Measurements from ENCODE around the gene CASK. TPM values are rescaled to one million over a fixed set of nuclear protein-coding genes. Genes with fewer than 3 reads are reported as not detected.

The CASK gene
- total RNA-seq, 4 donors from 2014 or later, result 33.1 to 41.6 (median 36.4) TPM

DNA sequence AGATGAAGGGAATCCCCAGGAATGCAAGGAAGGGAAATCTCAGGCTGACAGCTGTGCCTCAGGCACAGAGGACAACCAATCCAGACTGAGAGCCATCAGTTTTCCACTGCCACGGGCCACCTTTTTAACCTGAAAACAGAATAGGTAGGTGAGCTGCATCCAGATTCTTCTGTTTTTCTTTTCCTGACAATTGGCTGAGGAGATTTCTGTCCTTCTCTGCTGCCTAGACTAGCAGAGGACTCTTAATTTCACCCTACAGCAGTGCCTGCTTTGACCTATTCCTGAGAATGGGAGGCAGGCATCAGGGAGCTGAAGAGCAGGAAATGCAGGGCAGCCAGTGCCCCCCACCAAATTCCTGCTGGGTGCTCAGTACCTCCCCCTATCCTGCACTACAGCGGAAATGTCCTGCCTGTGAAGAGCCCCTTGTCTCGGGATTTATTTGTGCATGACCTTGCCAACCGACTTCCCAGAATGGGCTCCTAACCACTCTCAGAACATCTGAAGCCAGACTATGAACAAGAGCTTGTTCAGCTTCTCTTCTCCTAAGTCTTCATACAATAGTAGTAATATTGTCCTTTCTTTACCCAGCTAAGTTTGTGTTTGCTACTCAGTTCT is 65.1 kb downstream of the CASK start:
- 40 to 63% methylated on average over 3 to 4 of the region's 4 CpGs for WGBS, 2 donors
- peak in 1 of 2 donors; percentile 1 for DNase-seq
- H3K27ac ChIP-seq, result no peak overlapping the region
- TF ChIP-seq POLR2A (IDR thresholded peaks at IDR 0.05), result no peak
- TF ChIP-seq, protein P1, sequence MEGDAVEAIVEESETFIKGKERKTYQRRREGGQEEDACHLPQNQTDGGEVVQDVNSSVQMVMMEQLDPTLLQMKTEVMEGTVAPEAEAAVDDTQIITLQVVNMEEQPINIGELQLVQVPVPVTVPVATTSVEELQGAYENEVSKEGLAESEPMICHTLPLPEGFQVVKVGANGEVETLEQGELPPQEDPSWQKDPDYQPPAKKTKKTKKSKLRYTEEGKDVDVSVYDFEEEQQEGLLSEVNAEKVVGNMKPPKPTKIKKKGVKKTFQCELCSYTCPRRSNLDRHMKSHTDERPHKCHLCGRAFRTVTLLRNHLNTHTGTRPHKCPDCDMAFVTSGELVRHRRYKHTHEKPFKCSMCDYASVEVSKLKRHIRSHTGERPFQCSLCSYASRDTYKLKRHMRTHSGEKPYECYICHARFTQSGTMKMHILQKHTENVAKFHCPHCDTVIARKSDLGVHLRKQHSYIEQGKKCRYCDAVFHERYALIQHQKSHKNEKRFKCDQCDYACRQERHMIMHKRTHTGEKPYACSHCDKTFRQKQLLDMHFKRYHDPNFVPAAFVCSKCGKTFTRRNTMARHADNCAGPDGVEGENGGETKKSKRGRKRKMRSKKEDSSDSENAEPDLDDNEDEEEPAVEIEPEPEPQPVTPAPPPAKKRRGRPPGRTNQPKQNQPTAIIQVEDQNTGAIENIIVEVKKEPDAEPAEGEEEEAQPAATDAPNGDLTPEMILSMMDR (IDR thresholded peaks at IDR 0.05), result no peak
- no peaks in the 10 kb centered on the region for H3K4me1 ChIP-seq
- H3K27me3 ChIP-seq, result no peaks in the 10 kb centered on the region
- H3K9me3 ChIP-seq, result no peaks in the 10 kb centered on the region
- intact Hi-C loops (cut with DNase I), result no loop called here
- no peaks in the 10 kb centered on the region for H3K36me3 ChIP-seq
- H3K4me3 ChIP-seq (replicated peaks in 1 of 3), result no peak overlapping the region

DNA sequence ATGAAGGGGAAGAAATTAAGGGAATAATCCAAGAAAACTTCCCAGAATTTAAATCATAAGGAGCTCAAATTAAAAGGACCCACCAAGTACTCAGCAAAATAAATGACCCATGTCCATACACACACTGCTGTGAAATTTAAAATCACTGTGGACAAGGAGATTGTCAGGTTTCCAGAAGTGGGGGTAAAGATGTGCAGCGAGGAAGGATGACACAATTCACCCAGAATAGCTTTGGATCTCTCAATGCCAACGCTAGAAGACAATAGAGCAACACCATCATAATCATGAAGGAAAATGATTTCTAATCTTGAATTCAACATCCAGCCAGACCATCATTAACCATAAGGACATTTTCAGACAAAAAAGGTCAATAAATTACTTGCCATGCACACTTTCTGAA is 65.7 kb downstream of the CASK start:
- Histone ChIP-seq H3K27ac (no peak overlapping the region), H3K4me1 (no peaks in the 10 kb centered on the region), H3K36me3 (no peaks in the 10 kb centered on the region), H3K9me3 (no peaks in the 10 kb centered on the region), H3K27me3 (no peaks in the 10 kb centered on the region), H3K4me3 (replicated peaks in 1 of 3) (no peak overlapping the region)
- 83 to 86% methylated on average over 2 of the region's 2 CpGs for WGBS, 2 donors
- intact Hi-C loops (cut with DNase I), result no loop called here
- TF ChIP-seq, protein P1 (IDR thresholded peaks at IDR 0.05), result no peak
- TF ChIP-seq POLR2A (IDR thresholded peaks at IDR 0.05), result no peak
- DNase-seq, result no peak

DNA sequence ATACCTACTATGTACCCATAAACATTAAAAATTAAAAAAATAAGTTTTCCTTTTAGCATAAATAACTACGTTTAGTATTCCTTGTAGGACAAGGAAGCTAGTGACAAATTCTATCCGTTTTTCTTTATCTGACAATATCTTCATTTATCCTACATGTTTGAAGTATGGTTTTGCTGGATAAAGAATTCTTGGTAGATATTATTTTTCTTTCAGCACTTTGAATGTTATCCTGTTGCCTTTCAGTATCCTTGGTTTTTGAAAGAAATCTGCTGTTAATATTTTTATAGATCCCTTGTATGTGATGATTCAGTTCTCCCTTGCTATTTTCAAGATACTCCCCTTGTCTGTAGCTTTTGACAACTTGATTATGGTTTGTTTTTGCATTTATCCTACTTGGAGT is 76.6 kb downstream of the CASK start:
- WGBS, 2 donors, result 95 to 97% methylated on average over 2 of the region's 2 CpGs
- H3K4me1 ChIP-seq, result no peaks in the 10 kb centered on the region
- H3K27ac ChIP-seq, result no peak overlapping the region
- H3K9me3 ChIP-seq, result no peaks in the 10 kb centered on the region
- no peaks in the 10 kb centered on the region for H3K27me3 ChIP-seq
- H3K36me3 ChIP-seq, result no peaks in the 10 kb centered on the region
- no peak for TF ChIP-seq POLR2A (IDR thresholded peaks at IDR 0.05)
- TF ChIP-seq, protein P1 (IDR thresholded peaks at IDR 0.05), result no peak
- intact Hi-C loops (cut with DNase I), result no loop called here
- DNase-seq, result no peak
- H3K4me3 ChIP-seq (replicated peaks in 1 of 3), result no peak overlapping the region

DNA sequence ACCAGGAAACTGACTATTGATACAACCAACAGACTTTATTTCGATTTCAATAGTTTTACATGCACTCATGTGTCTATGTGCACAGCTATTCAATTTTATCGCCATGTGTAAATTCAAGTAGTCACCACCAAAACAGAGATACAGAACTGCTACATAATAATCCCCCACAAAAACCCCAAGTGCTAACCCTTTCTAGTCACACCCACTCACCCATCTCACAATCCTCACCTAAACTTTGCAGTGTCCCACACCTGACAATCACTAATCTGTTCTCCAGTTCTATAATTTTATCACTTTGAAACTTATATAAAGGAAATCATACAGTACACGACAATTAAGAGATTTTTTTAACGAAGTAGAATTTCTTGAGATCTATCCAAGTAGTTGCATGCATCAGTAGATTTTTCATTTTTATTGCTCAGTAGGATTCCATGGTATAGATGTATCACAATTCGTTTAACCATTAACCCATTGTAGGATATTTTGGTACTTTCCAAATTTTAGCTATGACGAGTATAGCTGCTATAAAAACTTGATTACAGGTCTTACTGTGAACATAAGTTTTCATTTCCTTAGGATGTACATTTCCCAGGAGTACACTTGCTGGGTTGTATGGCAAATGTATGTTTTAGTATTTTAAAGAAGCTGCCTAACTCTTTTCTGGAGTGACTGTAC is 85.9 kb downstream of the CASK start:
- Histone ChIP-seq H3K27me3 (no peaks in the 10 kb centered on the region), H3K9me3 (no peaks in the 10 kb centered on the region), H3K4me3 (replicated peaks in 1 of 3) (no peak overlapping the region), H3K27ac (no peak overlapping the region), H3K4me1 (no peaks in the 10 kb centered on the region), H3K36me3 (no peaks in the 10 kb centered on the region)
- intact Hi-C loops (cut with DNase I), result no loop called here
- no peak for DNase-seq
- TF ChIP-seq POLR2A (IDR thresholded peaks at IDR 0.05), result no peak
- TF ChIP-seq, protein P1 (IDR thresholded peaks at IDR 0.05), result no peak
- WGBS, 2 donors, result 89 to 97% methylated on average over 6 of the region's 6 CpGs

DNA sequence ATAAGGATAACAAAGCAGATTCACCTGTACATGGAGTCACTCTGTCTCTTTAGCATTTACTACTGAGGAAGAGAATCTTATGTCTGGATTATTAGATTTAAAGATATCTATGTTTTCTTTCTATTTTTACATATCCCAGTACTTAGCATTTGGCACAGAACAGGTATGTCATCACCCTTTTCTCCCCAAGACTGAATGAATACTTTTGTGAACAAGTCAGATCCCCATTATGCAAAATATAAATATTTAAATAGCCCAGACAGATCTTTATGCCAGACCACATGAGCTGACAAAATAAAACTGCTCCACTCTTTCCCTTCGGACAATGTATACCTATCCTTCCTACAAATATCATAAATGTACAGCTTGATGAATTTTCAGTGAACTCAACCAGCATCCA is 94.5 kb downstream of the CASK start:
- Histone ChIP-seq H3K4me3 (replicated peaks in 1 of 3) (no peak overlapping the region), H3K36me3 (no peaks in the 10 kb centered on the region), H3K27ac (no peak overlapping the region), H3K9me3 (no peaks in the 10 kb centered on the region), H3K27me3 (no peaks in the 10 kb centered on the region), H3K4me1 (no peaks in the 10 kb centered on the region)
- no peak for DNase-seq
- intact Hi-C loops (cut with DNase I), result no loop called here
- WGBS, 2 donors, result 93 to 100% methylated on average over 1 of the region's 1 CpG
- TF ChIP-seq, protein P1 (IDR thresholded peaks at IDR 0.05), result no peak
- TF ChIP-seq POLR2A (IDR thresholded peaks at IDR 0.05), result no peak

Data from thyroid gland (tissue), 4 donors.